ENCODE measurements around the gene RPS18. TPM values are rescaled to one million over a fixed set of nuclear protein-coding genes. Genes with fewer than 3 reads are reported as not detected.

RPS18 gene
- total RNA-seq, 1 donor from 2014 or later, result 2,061 TPM

- TF ChIP-seq CTCF (IDR thresholded peaks at IDR 0.05; ENCODE audit: insufficient read depth, low read depth, low read length) (no peak), EZH2 (IDR thresholded peaks at IDR 0.05; ENCODE audit: insufficient read depth, low read length) (no peak)
- Histone ChIP-seq H3K9me3 (ENCODE audit: insufficient read depth, low read depth, low read length) (no peaks in the 10 kb centered on the region), H2AFZ (ENCODE audit: low read depth, low read length) (no peak overlapping the region), H3K27me3 (ENCODE audit: insufficient read depth, low read length) (no peaks in the 10 kb centered on the region), H4K20me1 (ENCODE audit: insufficient read depth, low read length) (peaks cover 14% of the 10 kb centered on the region), H3K4me2 (ENCODE audit: low read length) (peak overlapping the region; percentile 92), H3K79me2 (ENCODE audit: insufficient read depth, low read length) (peaks cover 51% of the 10 kb centered on the region), H3K4me1 (ENCODE audit: insufficient read depth, low read length) (peaks cover 57% of the 10 kb centered on the region), H3K36me3 (ENCODE audit: insufficient read depth, low read length) (peaks cover 27% of the 10 kb centered on the region), H3K4me3 (ENCODE audit: insufficient read depth, low read depth, low read length) (peak overlapping the region; percentile 7), H3K9ac (ENCODE audit: low read length) (peak overlapping the region; percentile 63), H3K27ac (ENCODE audit: low read depth, low read length) (peak overlapping the region; percentile 81)
- Mint-ChIP-seq H3K4me1 (ENCODE audit: low read depth, unreplicated experiment) (peaks cover 23% of the 10 kb centered on the region), H3K27me3 (ENCODE audit: low read depth, unreplicated experiment) (no peaks in the 10 kb centered on the region), H3K4me3 (ENCODE audit: unreplicated experiment) (peak overlapping the region; percentile 80), H3K9me3 (ENCODE audit: unreplicated experiment) (no peaks in the 10 kb centered on the region), H3K36me3 (ENCODE audit: low read depth, unreplicated experiment) (peaks cover 8% of the 10 kb centered on the region), H3K27ac (ENCODE audit: unreplicated experiment) (peak overlapping the region; percentile 62)
- FAIRE-seq (no peak), DNase-seq (ENCODE audit: low read depth) (no peak)
These were observed 48.1 kb downstream of the RPS18 start for GRCh38 chr6:33319939-33320314.

DNA sequence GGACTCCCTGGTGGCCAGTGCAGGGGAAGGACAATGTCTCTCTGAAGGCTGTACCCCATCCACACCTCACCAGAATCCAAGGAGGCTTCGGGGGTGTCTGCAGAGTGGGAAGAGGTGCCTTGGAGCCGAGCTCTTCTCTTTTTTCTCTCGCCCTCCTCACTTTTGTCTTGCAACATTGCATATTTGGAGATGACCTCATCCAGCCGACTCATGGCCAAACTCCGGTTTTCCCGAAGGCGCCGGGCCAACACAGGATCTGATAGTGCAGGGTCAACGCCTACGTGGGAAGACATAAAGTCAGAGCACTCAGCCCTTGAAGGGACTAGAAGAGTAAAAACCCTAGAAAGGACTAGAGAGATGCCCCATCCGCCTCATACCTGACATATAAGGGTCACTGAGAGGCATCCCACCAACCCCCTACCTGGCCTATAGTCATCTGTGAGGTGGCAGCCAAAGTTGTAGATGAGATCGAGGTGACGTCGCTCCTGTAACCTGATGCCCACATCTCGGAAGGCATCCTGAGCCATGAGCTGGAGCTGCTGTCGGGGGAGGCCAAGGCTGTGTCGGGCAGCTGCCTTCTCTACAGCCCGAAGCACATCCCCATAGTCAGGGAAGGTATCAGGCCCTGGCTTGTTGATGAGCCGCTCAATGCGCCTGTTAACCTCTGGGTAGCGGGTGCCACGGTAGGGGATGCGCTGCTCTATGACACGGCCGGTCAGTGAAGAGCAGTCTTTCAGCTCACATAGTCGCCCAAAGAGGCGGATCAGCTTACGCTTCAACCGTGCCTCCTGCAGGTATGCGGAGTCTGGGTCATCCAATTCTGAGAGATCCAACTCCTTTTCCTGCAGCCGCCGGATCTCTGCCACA, 48.7 kb downstream of the RPS18 start:
- peaks cover 50% of the 10 kb centered on the region for H3K79me2 ChIP-seq (ENCODE audit: insufficient read depth, low read length)
- H3K36me3 Mint-ChIP-seq (ENCODE audit: low read depth, unreplicated experiment), result peaks cover 8% of the 10 kb centered on the region
- peak overlapping the region; percentile 81 for H3K27ac ChIP-seq (ENCODE audit: low read depth, low read length)
- no peaks in the 10 kb centered on the region for H3K9me3 ChIP-seq (ENCODE audit: insufficient read depth, low read depth, low read length)
- peak overlapping the region; percentile 80 for H3K4me3 Mint-ChIP-seq (ENCODE audit: unreplicated experiment)
- H3K4me2 ChIP-seq (ENCODE audit: low read length), result peak overlapping the region; percentile 92
- no peak for TF ChIP-seq CTCF (IDR thresholded peaks at IDR 0.05; ENCODE audit: insufficient read depth, low read depth, low read length)
- no peak for TF ChIP-seq EZH2 (IDR thresholded peaks at IDR 0.05; ENCODE audit: insufficient read depth, low read length)
- peaks cover 27% of the 10 kb centered on the region for H3K36me3 ChIP-seq (ENCODE audit: insufficient read depth, low read length)
- H3K27ac Mint-ChIP-seq (ENCODE audit: unreplicated experiment), result peak overlapping the region; percentile 41
- peaks cover 23% of the 10 kb centered on the region for H3K4me1 Mint-ChIP-seq (ENCODE audit: low read depth, unreplicated experiment)
- H3K4me1 ChIP-seq (ENCODE audit: insufficient read depth, low read length), result peaks cover 53% of the 10 kb centered on the region
- FAIRE-seq, result no peak
- H3K27me3 ChIP-seq (ENCODE audit: insufficient read depth, low read length), result no peaks in the 10 kb centered on the region
- H2AFZ ChIP-seq (ENCODE audit: low read depth, low read length), result no peak overlapping the region
- DNase-seq (ENCODE audit: low read depth), result peak; percentile 88
- no peaks in the 10 kb centered on the region for H3K9me3 Mint-ChIP-seq (ENCODE audit: unreplicated experiment)
- H4K20me1 ChIP-seq (ENCODE audit: insufficient read depth, low read length), result peaks cover 14% of the 10 kb centered on the region
- H3K27me3 Mint-ChIP-seq (ENCODE audit: low read depth, unreplicated experiment), result no peaks in the 10 kb centered on the region
- H3K9ac ChIP-seq (ENCODE audit: low read length), result peak overlapping the region; percentile 63
- H3K4me3 ChIP-seq (ENCODE audit: insufficient read depth, low read depth, low read length), result peak overlapping the region; percentile 19

DNA sequence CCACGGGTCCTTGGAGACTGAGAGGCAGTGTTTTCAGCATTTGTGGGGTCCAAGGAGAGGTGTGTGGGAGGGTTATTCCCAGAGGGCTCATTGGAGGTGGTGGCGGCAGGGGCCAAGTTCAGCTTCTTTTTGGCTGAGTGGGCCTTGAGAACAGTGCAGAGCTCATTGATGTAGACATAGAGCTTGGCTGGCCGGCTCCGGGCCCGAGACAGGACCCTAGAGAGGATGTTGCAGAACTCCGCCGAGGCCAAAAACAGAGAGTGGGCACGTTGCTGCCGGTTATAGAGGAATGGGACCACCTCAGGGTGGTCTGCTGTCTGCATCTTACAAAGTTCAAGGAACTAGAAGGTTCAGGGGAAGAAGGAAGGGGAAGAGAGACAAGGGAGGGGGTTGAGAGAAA, 49.4 kb downstream of the RPS18 start:
- FAIRE-seq (no peak), DNase-seq (ENCODE audit: low read depth) (no peak)
- peak overlapping the region; percentile 81 for H3K27ac ChIP-seq (ENCODE audit: low read depth, low read length)
- peaks cover 53% of the 10 kb centered on the region for H3K4me1 ChIP-seq (ENCODE audit: insufficient read depth, low read length)
- H3K9me3 ChIP-seq (ENCODE audit: insufficient read depth, low read depth, low read length), result no peaks in the 10 kb centered on the region
- H4K20me1 ChIP-seq (ENCODE audit: insufficient read depth, low read length), result peaks cover 14% of the 10 kb centered on the region
- peak overlapping the region; percentile 86 for H3K9ac ChIP-seq (ENCODE audit: low read length)
- peak overlapping the region; percentile 80 for H3K4me3 Mint-ChIP-seq (ENCODE audit: unreplicated experiment)
- H3K27ac Mint-ChIP-seq (ENCODE audit: unreplicated experiment), result no peak overlapping the region
- H3K27me3 ChIP-seq (ENCODE audit: insufficient read depth, low read length), result no peaks in the 10 kb centered on the region
- H3K9me3 Mint-ChIP-seq (ENCODE audit: unreplicated experiment), result no peaks in the 10 kb centered on the region
- H3K36me3 Mint-ChIP-seq (ENCODE audit: low read depth, unreplicated experiment), result peaks cover 8% of the 10 kb centered on the region
- peak overlapping the region; percentile 92 for H3K4me2 ChIP-seq (ENCODE audit: low read length)
- peaks cover 27% of the 10 kb centered on the region for H3K36me3 ChIP-seq (ENCODE audit: insufficient read depth, low read length)
- H3K27me3 Mint-ChIP-seq (ENCODE audit: low read depth, unreplicated experiment), result no peaks in the 10 kb centered on the region
- H2AFZ ChIP-seq (ENCODE audit: low read depth, low read length), result no peak overlapping the region
- H3K79me2 ChIP-seq (ENCODE audit: insufficient read depth, low read length), result peaks cover 50% of the 10 kb centered on the region
- H3K4me1 Mint-ChIP-seq (ENCODE audit: low read depth, unreplicated experiment), result peaks cover 23% of the 10 kb centered on the region
- H3K4me3 ChIP-seq (ENCODE audit: insufficient read depth, low read depth, low read length), result peak overlapping the region; percentile 82
- TF ChIP-seq CTCF (IDR thresholded peaks at IDR 0.05; ENCODE audit: insufficient read depth, low read depth, low read length) (no peak), EZH2 (IDR thresholded peaks at IDR 0.05; ENCODE audit: insufficient read depth, low read length) (no peak)
